ENCODE results near the gene DNAJC7. TPM values are rescaled to one million over a fixed set of nuclear protein-coding genes. Genes with fewer than 3 reads are reported as not detected.

The DNAJC7 gene
- total RNA-seq, 1 experiment from 2014 or later = 60.1 TPM

GRCh38 chr17:41939044-41939692, 78.1 kb downstream of the DNAJC7 start:
- Histone ChIP-seq H3K27me3 (ENCODE audit: low read length) (no peaks in the 10 kb centered on the region), H3K4me1 (ENCODE audit: insufficient read depth, low read length) (no peaks in the 10 kb centered on the region), H3F3A (ENCODE audit: low read length, unreplicated experiment) (no peaks in the 10 kb centered on the region), H3K4me3 (ENCODE audit: low read length) (no peak overlapping the region), H3K9me2 (replicated peaks; ENCODE audit: low read length) (no peaks in the 10 kb centered on the region), H3K9me3 (ENCODE audit: low read length) (no peaks in the 10 kb centered on the region), H3K9ac (ENCODE audit: low read length) (no peak overlapping the region), H2AFZ (ENCODE audit: low read length) (no peak overlapping the region), H3K4me2 (ENCODE audit: low read length) (no peak overlapping the region), H3K79me2 (ENCODE audit: low read length) (no peaks in the 10 kb centered on the region), H4K20me1 (ENCODE audit: low read length) (no peaks in the 10 kb centered on the region), H3K36me3 (ENCODE audit: low read depth, low read length) (no peaks in the 10 kb centered on the region), H3K27ac (ENCODE audit: low read length) (no peak overlapping the region)
- TF ChIP-seq EZH2 (IDR thresholded peaks at IDR 0.05; ENCODE audit: low read length, unreplicated experiment) (no peak), CTCF (conservative IDR thresholded peaks at IDR 0.05; ENCODE audit: low read depth, low read length) (no peak), EZH2phosphoT487 (IDR thresholded peaks at IDR 0.05; ENCODE audit: borderline replicate concordance, low read length) (no peak)
- ATAC-seq = no peak
- no peak for DNase-seq
- ChIA-PET CTCF (no interaction called here), POLR2A (ENCODE audit: unreplicated experiment) (no interaction called here)
- BruUV-seq (replicated peaks) = no TSS peak
- intact Hi-C loops (cut with micrococcal nuclease) = no loop called here

- no peaks in the 10 kb centered on the region for H3K79me2 ChIP-seq (ENCODE audit: low read length)
Observed at GRCh38 chr17:41937970-41938954, 79.0 kb downstream of the DNAJC7 start.

More at GRCh38 chr17:41937970-41938954, 79.0 kb downstream of the DNAJC7 start:
- H3K27me3 ChIP-seq (ENCODE audit: low read length) = no peaks in the 10 kb centered on the region
- no peaks in the 10 kb centered on the region for H3K4me1 ChIP-seq (ENCODE audit: insufficient read depth, low read length)
- H2AFZ ChIP-seq (ENCODE audit: low read length) = no peak overlapping the region
- ChIA-PET POLR2A (ENCODE audit: unreplicated experiment) (no interaction called here), CTCF (no interaction called here)
- BruUV-seq (replicated peaks) = no TSS peak
- ATAC-seq = no peak
- no peak overlapping the region for H3K4me2 ChIP-seq (ENCODE audit: low read length)
- no peak overlapping the region for H3K4me3 ChIP-seq (ENCODE audit: low read length)
- no peaks in the 10 kb centered on the region for H3F3A ChIP-seq (ENCODE audit: low read length, unreplicated experiment)
- H3K9me2 ChIP-seq (replicated peaks; ENCODE audit: low read length) = no peaks in the 10 kb centered on the region
- H3K27ac ChIP-seq (ENCODE audit: low read length) = no peak overlapping the region
- no peaks in the 10 kb centered on the region for H4K20me1 ChIP-seq (ENCODE audit: low read length)
- H3K36me3 ChIP-seq (ENCODE audit: low read depth, low read length) = no peaks in the 10 kb centered on the region
- no peak for DNase-seq
- no peak overlapping the region for H3K9ac ChIP-seq (ENCODE audit: low read length)
- intact Hi-C loops (cut with micrococcal nuclease) = no loop called here
- no peak for TF ChIP-seq EZH2 (IDR thresholded peaks at IDR 0.05; ENCODE audit: low read length, unreplicated experiment)
- no peak for TF ChIP-seq CTCF (conservative IDR thresholded peaks at IDR 0.05; ENCODE audit: low read depth, low read length)
- TF ChIP-seq EZH2phosphoT487 (IDR thresholded peaks at IDR 0.05; ENCODE audit: borderline replicate concordance, low read length) = no peak
- H3K9me3 ChIP-seq (ENCODE audit: low read length) = no peaks in the 10 kb centered on the region

Data from PC-3 (cell line).